ENCODE measurements around the gene IFI27L2.

DNA sequence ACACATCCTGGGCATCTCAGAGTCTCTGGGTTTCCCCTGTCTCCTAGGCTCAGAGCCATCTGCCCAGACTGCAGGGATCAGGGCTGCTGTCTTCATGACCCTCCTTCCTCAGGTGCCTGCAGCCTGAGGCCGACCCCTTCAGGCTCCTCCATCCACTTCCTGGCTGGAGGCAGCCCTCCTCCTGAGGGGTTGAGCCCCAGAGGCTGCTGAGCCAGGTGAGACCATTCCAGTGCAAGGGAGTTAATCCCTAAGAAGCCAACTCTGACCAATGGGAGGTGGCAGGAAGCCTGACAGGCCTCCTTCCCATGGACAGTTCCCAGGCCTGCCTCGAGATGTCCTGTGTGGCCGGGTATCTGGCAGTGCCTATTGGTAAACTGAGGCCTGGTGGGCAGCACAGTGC, 36.3 kb upstream of the IFI27L2 start:
- TF ChIP-seq EZH2phosphoT487 (IDR thresholded peaks at IDR 0.05; ENCODE audit: insufficient read depth, low read depth), result no peak
- no peak for TF ChIP-seq EZH2 (IDR thresholded peaks at IDR 0.05; ENCODE audit: insufficient read depth, poor library complexity, severe bottlenecking)
